HCT116 (cell line): Measurements from ENCODE around the gene PRKCD. TPM values are rescaled to one million over a fixed set of nuclear protein-coding genes. Genes with fewer than 3 reads are reported as not detected.

Experiments used
- ATAC-seq: fragments of 200-7000 bp; cut with Tn5 transposase; 2 replicates; pipeline ENCODE4 v1.9.1; 2020; ENCODE audit warnings: mild to moderate bottlenecking, moderate library complexity
- BruUV-seq: library from RNA; stranded (reverse); fragments of 400-500 nt; replicated peaks from 2 replicates; lab custom pipeline; 2021; lab: Mats Ljungman, UMichigan
- CTCF ChIA-PET: fragments of 300-600 bp; sonication (Branson Sonifier 250); formaldehyde crosslinking; loops from one replicate; lab custom pipeline; 2021; ENCODE audit warnings: antibody characterized with exemption; lab: Charles Lee
- POLR2A ChIA-PET: fragments of 300-600, 350-600 bp; sonication (Branson Sonifier 250); formaldehyde crosslinking; loops from one replicate; lab custom pipeline; 2021; ENCODE audit warnings: antibody characterized with exemption; lab: Charles Lee
- RAD21 ChIA-PET, 2 experiments: fragments of 300-600 bp; sonication (Branson Sonifier 250); formaldehyde crosslinking; loops; one replicate each; lab custom pipeline; 2023; ENCODE audit warnings: low total read pairs in 2 of 2; ENCODE audit not compliant: uncharacterized antibody in 2 of 2, unreplicated experiment in 2 of 2, low non-redundant PET in 1 of 2; lab: Charles Lee
- DNase-seq: peaks from one replicate; pipeline ENCODE4 v3.0.0-alpha.2; 2010; ENCODE audit warnings: low read depth, low spot score
- H2AFZ ChIP-seq: fragments of 200-600 bp; shearing (Covaris generic), sonication (generic); 2 replicates; pipeline ENCODE4 v1.6.1; 2017; ENCODE audit warnings: low read depth, mixed run types, mixed read lengths, antibody characterized with exemption, low read length; ENCODE audit not compliant: poor library complexity, severe bottlenecking
- H3K27ac ChIP-seq: 2 replicates; pipeline ENCODE4 v1.5.1; 2012; ENCODE audit warnings: low read depth, low read length
- H3K27me3 ChIP-seq: fragments of 200-600 bp; sonication (generic); 2 replicates; pipeline ENCODE4 v1.6.1; 2016; ENCODE audit warnings: mixed run types, low read length, mixed read lengths; ENCODE audit not compliant: insufficient read depth
- H3K36me3 ChIP-seq, 2 experiments: fragments of 200-500 bp in 1 of 2; fragments of 200-600 bp in 1 of 2; sonication (Bioruptor generic) in 1 of 2; sonication (generic) in 1 of 2; 2 replicates each; pipeline versions ENCODE4 v1.5.1 to v1.6.1; 2014 to 2016; ENCODE audit warnings: low read length in 2 of 2, inconsistent platforms in 1 of 2, mixed read lengths in 1 of 2, mixed run types in 1 of 2; ENCODE audit not compliant: insufficient read depth in 2 of 2, control insufficient read depth in 1 of 2
- H3K4me1 ChIP-seq, 2 experiments: fragments of 200-600 bp in 1 of 2; sonication (generic) in 1 of 2; 2 replicates each; pipeline versions ENCODE4 v1.5.1 to v1.6.1; 2012 to 2017; ENCODE audit warnings: low read length in 2 of 2, inconsistent platforms in 1 of 2, mild to moderate bottlenecking in 1 of 2, mixed read lengths in 1 of 2, mixed run types in 1 of 2, moderate library complexity in 1 of 2; ENCODE audit not compliant: insufficient read depth in 2 of 2, control insufficient read depth in 1 of 2
- H3K4me2 ChIP-seq: fragments of 200-600 bp; sonication (generic); 2 replicates; pipeline ENCODE4 v1.6.1; 2017; ENCODE audit warnings: mixed run types, low read length, mixed read lengths
- H3K4me3 ChIP-seq, 2 experiments: fragments of 200-600 bp in 1 of 2; sonication (generic) in 1 of 2; replicated peaks in 1 of 2; 2 replicates each; pipeline ENCODE4 v1.5.1; 2011 to 2016; ENCODE audit warnings: low read length in 2 of 2, control low read depth in 1 of 2, low read depth in 1 of 2, mild to moderate bottlenecking in 1 of 2, mixed read lengths in 1 of 2, mixed run types in 1 of 2
- H3K79me2 ChIP-seq: fragments of 200-600 bp; sonication (generic); 2 replicates; pipeline ENCODE4 v1.6.1; 2017; ENCODE audit warnings: mild to moderate bottlenecking, mixed run types, low read length, moderate library complexity, mixed read lengths; ENCODE audit not compliant: insufficient read depth
- H3K9ac ChIP-seq: fragments of 200-600 bp; sonication (generic); 2 replicates; pipeline ENCODE4 v1.6.1; 2016; ENCODE audit warnings: low read length, mixed read lengths
- H3K9me2 ChIP-seq: fragments of 200-600 bp; sonication (generic), shearing (Covaris generic); 2 replicates; pipeline ENCODE4 v1.6.1; 2017; ENCODE audit warnings: mixed run types, mild to moderate bottlenecking, moderate library complexity; ENCODE audit not compliant: insufficient read depth
- H3K9me3 ChIP-seq, 2 experiments: fragments of 200-500 bp in 1 of 2; fragments of 200-600 bp in 1 of 2; sonication (Bioruptor generic) in 1 of 2; sonication (generic) in 1 of 2; 2 replicates each; pipeline ENCODE4 v1.6.1; 2014 to 2017; ENCODE audit warnings: low read length in 2 of 2, mixed read lengths in 2 of 2, inconsistent platforms in 1 of 2, low read depth in 1 of 2, mild to moderate bottlenecking in 1 of 2, mixed run types in 1 of 2, moderate library complexity in 1 of 2; ENCODE audit not compliant: control insufficient read depth in 1 of 2, insufficient read depth in 1 of 2
- H4K20me1 ChIP-seq: fragments of 200-600 bp; sonication (generic), shearing (Covaris generic); 2 replicates; pipeline ENCODE4 v1.6.1; 2017; ENCODE audit warnings: mixed run types, mild to moderate bottlenecking, moderate library complexity; ENCODE audit not compliant: insufficient read depth
- CBX3 ChIP-seq: IDR thresholded peaks from 2 replicates; pipeline ENCODE4 v1.6.1; 2012; ENCODE audit warnings: low read depth
- CEBPB ChIP-seq: IDR thresholded peaks from 2 replicates; pipeline ENCODE4 v1.6.1; 2012; ENCODE audit warnings: low read depth
- EGR1 ChIP-seq: IDR thresholded peaks from 2 replicates; pipeline ENCODE4 v1.6.1; 2012; ENCODE audit warnings: low read depth
- ELF1 ChIP-seq: IDR thresholded peaks from 2 replicates; pipeline ENCODE4 v1.6.1; 2012; ENCODE audit warnings: low read depth, borderline replicate concordance
- EZH2phosphoT487 ChIP-seq: fragments of 200-600 bp; IDR thresholded peaks from 2 replicates; pipeline ENCODE4 v1.6.1; 2018; ENCODE audit warnings: antibody characterized with exemption, borderline replicate concordance
- FOSL1 ChIP-seq: IDR thresholded peaks from 2 replicates; pipeline ENCODE4 v1.6.1; 2012; ENCODE audit warnings: low read depth
- SIN3A ChIP-seq: IDR thresholded peaks from 2 replicates; pipeline ENCODE4 v1.6.1; 2012; ENCODE audit warnings: low read depth
- SP1 ChIP-seq: IDR thresholded peaks from 2 replicates; pipeline ENCODE4 v1.6.1; 2012; ENCODE audit warnings: low read depth
- SRF ChIP-seq: IDR thresholded peaks from 2 replicates; pipeline ENCODE4 v1.6.1; 2012; ENCODE audit warnings: low read depth
- YY1 ChIP-seq: IDR thresholded peaks from 2 replicates; pipeline ENCODE4 v1.6.1; 2011; ENCODE audit warnings: low read length, low read depth, moderate library complexity, mild to moderate bottlenecking; ENCODE audit not compliant: insufficient replicate concordance; ENCODE audit errors: extremely low read depth
- ZNF274 ChIP-seq: fragments of 200-500 bp; sonication (Bioruptor generic); IDR thresholded peaks from 2 replicates; pipeline ENCODE4 v1.6.1; 2014; ENCODE audit warnings: mild to moderate bottlenecking, low read depth, low read length, inconsistent platforms
- intact Hi-C: fragments of 100-400 bp; cut with micrococcal nuclease; formaldehyde crosslinking; loops from 2 replicates; pipeline ENCODE4 v1.10.0; 2022
- total RNA-seq: library from RNA; stranded (reverse); gene quantifications from one replicate; pipeline ENCODE4 v1.2.1, GENCODE V29; 2021; ENCODE audit not compliant: unreplicated experiment
- TF ChIP-seq, protein P1 (sequence below): IDR thresholded peaks from 2 replicates; pipeline ENCODE4 v1.6.1; 2012; ENCODE audit warnings: low read depth
- TF ChIP-seq, protein P2 (sequence below): IDR thresholded peaks from 2 replicates; pipeline ENCODE4 v1.6.1; 2012

Gene PRKCD
- total RNA-seq, 1 experiment from 2014 or later, result 34.4 TPM

- H3K27ac ChIP-seq, result no peak overlapping the region; the same call in 1 of the 2 replicates
- ATAC-seq, result no peak
- H3K9ac ChIP-seq, result no peak overlapping the region
- RAD21 ChIA-PET, result no interaction called here
- no peak for DNase-seq
- CTCF ChIA-PET, result no interaction called here
- peaks cover 4% of the 10 kb centered on the region; the same call in 1 of the 2 replicates for H3K79me2 ChIP-seq
- BruUV-seq, result TSS peak; percentile 31
- no peaks in the 10 kb centered on the region for H3K9me3 ChIP-seq
- H3K36me3 ChIP-seq, result peaks cover 8 to 45% of the 10 kb centered on the region in 2 experiments; a peak in 3 of 4 replicates
- peaks cover 0 to 4% of the 10 kb centered on the region in 2 experiments; a peak in 1 of 4 replicates for H3K4me1 ChIP-seq
- H3K27me3 ChIP-seq, result no peaks in the 10 kb centered on the region
- H3K4me3 ChIP-seq, result no peak overlapping the region
- H2AFZ ChIP-seq, result no peak overlapping the region
- no peak for TF ChIP-seq FOSL1
- H4K20me1 ChIP-seq, result no peaks in the 10 kb centered on the region
- POLR2A ChIA-PET, result no interaction called here
- H3K4me2 ChIP-seq, result no peak overlapping the region
- intact Hi-C loops, result loop anchor here (5.0 kb wide), 1 partner anchor 490 kb away; no protein-coding TSS in a partner anchor
- no peaks in the 10 kb centered on the region for H3K9me2 ChIP-seq
Observed at GRCh38 chr3:53222183-53222901, 61.3 kb downstream of the PRKCD start.

GRCh38 chr3:53223025-53223424 lies 62.0 kb downstream of the PRKCD start:
- no peak overlapping the region for H3K27ac ChIP-seq
- no peaks in the 10 kb centered on the region for H3K27me3 ChIP-seq
- ChIA-PET RAD21 (no interaction called here), CTCF (interaction anchor here (1.0 kb wide), 1 partner anchor 63 kb away, joined by 3 read pairs; no protein-coding TSS in a partner anchor), POLR2A (no interaction called here)
- no peak for TF ChIP-seq ZNF274
- no peak for TF ChIP-seq CBX3
- no peak for TF ChIP-seq SP1
- no peak for TF ChIP-seq EGR1
- TF ChIP-seq YY1, result no peak
- TF ChIP-seq, protein P1, sequence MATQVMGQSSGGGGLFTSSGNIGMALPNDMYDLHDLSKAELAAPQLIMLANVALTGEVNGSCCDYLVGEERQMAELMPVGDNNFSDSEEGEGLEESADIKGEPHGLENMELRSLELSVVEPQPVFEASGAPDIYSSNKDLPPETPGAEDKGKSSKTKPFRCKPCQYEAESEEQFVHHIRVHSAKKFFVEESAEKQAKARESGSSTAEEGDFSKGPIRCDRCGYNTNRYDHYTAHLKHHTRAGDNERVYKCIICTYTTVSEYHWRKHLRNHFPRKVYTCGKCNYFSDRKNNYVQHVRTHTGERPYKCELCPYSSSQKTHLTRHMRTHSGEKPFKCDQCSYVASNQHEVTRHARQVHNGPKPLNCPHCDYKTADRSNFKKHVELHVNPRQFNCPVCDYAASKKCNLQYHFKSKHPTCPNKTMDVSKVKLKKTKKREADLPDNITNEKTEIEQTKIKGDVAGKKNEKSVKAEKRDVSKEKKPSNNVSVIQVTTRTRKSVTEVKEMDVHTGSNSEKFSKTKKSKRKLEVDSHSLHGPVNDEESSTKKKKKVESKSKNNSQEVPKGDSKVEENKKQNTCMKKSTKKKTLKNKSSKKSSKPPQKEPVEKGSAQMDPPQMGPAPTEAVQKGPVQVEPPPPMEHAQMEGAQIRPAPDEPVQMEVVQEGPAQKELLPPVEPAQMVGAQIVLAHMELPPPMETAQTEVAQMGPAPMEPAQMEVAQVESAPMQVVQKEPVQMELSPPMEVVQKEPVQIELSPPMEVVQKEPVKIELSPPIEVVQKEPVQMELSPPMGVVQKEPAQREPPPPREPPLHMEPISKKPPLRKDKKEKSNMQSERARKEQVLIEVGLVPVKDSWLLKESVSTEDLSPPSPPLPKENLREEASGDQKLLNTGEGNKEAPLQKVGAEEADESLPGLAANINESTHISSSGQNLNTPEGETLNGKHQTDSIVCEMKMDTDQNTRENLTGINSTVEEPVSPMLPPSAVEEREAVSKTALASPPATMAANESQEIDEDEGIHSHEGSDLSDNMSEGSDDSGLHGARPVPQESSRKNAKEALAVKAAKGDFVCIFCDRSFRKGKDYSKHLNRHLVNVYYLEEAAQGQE, result no peak
- TF ChIP-seq ELF1, result no peak
- TF ChIP-seq EZH2phosphoT487, result no peak
- TF ChIP-seq SRF, result no peak
- TF ChIP-seq, protein P2, sequence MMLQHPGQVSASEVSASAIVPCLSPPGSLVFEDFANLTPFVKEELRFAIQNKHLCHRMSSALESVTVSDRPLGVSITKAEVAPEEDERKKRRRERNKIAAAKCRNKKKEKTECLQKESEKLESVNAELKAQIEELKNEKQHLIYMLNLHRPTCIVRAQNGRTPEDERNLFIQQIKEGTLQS, result no peak
- no peak for TF ChIP-seq CEBPB
- no peak for TF ChIP-seq SIN3A
- H3K4me3 ChIP-seq, result no peak overlapping the region
- intact Hi-C loops, result loop anchor here (5.0 kb wide), 1 partner anchor 489 kb away; no protein-coding TSS in a partner anchor
- DNase-seq (no peak), ATAC-seq (no peak)
- H3K9ac ChIP-seq, result no peak overlapping the region
- no peaks in the 10 kb centered on the region for H4K20me1 ChIP-seq
- no TSS peak for BruUV-seq
- peaks cover 0 to 4% of the 10 kb centered on the region in 2 experiments; a peak in 1 of 4 replicates for H3K4me1 ChIP-seq
- no peak overlapping the region for H3K4me2 ChIP-seq
- H2AFZ ChIP-seq, result no peak overlapping the region
- H3K9me3 ChIP-seq, result no peaks in the 10 kb centered on the region
- H3K9me2 ChIP-seq, result no peaks in the 10 kb centered on the region
- peaks cover 10 to 52% of the 10 kb centered on the region in 2 experiments; a peak in 3 of 4 replicates for H3K36me3 ChIP-seq
- H3K79me2 ChIP-seq, result peaks cover 4% of the 10 kb centered on the region; the same call in 1 of the 2 replicates
